CD4-positive, alpha-beta T cell treated with Interleukin-21 for 1 hour (primary cell): ENCODE results near the gene RGS7.
"Not testable (repeated sequence)": the region's sequence is repeated elsewhere in the genome, so short reads cannot be mapped to it uniquely, and the experiment has no call there.

Source experiments
- DNase-seq: peaks from one replicate; pipeline ENCODE4 v3.0.0-alpha.2; 2020

The RGS7 gene

DNA sequence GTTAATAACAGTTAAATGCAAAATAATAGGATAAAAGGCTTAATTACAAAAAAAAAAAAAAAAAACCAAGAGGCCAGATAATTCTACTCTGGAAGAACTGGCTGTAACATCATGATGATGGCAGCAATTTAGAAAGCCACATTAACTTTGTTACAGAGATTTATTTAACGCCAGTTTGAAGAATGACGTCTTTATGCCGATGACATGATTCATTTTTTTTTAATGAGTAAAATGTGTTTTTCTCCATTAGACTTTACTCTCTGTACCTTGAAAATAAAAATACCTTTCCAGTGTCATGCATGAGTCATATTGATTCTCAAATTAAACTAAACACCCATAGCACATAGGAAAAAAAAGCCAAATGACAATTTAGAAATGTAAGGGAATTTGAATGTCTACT is 226.1 kb downstream of the RGS7 start:
- DNase-seq, result no peak

DNA sequence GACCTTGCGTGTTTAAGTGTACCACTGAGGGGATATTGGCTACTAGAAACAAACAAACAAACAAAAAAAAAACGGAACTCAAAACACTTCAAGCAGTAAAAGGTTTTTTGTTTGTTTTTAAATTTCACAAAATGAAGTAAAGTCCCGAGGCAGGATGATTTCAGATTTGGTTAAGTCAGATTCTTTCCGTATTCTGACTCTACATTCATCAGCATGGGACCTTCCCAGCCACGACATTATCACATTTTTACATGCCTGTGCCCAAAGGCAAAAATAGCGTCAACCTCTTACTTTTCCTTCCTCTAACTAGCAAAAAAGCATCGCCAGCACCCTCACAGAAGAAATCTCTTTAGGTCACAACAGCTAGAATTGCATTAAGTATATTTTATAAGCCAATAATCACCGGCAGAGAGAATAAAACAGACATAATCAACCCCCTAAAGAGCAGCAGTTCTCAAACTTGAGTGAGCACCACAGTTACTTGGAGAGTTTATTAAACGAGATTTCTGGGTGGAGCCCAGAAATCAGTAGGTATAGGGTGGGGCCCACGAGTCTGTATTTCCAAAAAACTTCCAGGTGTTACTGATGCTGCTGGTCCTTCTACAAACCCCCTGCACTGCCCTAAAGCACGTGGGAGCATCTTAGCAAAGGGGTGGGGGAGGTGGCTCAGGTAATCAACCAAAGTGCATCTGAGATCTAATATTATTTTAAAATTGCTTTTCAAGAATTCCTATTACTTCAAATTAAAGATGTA is 227.6 kb downstream of the RGS7 start:
- DNase-seq, result no peak

DNA sequence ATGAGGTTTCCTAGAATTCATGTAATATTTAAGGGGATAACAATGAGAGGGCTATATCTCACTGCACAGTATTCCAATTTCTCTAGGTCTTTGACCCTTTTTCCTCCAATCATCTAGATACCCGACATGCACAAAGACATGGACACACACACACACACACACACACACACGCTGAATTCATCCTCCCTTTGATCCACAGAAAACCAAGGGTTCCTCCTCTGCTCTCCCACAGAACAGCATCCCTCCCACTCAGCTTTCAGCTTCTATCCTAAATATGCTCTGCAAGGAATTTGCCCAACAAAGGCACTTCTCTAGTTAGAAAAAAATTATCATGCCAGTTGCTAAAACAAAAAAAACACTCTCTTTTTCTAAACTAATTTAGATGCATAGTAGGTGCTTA is 231.7 kb downstream of the RGS7 start:
- no peak for DNase-seq

DNA sequence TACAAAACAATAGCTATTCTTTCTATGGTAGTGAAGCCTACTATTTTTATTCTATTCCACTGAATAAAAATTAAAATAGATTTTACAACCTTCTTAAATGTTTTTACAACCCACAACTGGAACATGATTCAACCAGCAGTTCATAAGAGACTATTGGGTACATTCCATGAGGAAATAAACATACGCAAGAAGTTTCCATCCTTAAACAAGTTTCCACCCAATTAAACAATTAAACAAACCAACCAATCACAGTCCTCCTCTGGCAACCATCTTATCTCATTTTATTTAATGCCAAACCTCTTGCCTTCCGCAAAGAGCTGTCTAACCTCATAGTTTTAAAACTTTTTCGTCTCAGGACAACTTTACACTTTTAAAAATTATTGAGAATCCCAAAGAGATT is 239.0 kb downstream of the RGS7 start:
- DNase-seq, result no peak

DNA sequence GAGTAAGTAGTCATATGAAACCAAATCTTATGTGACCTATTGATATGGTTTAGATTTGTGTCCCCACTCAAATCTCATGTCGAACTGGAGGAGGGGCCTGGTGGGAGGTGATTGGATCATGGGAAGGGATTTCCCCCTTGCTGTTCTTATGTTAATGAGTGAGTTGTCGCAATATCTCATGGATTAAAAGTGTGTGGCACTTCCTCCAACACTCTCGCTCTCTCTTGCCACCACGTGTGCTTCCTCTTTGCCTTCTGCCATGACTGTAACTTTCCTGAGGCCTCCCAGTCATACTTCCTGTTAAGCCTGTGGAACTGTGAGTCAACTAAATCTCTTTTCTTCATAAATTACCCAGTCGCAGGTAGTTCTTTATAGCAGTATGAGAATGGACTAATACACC is 241.2 kb downstream of the RGS7 start:
- DNase-seq, result no peak

DNA sequence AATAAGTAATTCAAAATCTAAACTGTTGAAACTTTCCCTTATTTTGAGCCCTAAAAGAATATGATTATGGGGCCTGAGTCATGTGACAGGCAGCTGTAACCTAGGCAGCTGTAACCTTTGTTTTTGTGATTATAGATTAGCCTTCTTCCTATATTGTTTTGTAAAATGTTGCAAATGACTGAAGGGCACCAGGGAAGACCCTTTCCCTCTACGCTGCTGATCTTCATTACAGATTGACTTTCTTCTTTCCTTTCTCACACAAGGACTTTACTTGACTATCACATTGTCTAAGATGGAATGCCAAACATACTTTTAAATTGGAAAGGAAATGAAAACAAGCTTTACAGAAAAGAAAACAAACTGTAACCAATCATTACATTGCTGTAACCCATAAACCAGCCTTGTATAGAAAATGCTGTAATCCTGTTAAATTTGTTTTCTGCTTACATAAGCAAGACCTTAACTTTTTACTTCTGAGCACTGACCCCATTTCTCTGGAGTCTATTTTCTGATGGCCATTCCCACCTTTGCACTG is 242.2 kb downstream of the RGS7 start:
- DNase-seq, result no peak

DNA sequence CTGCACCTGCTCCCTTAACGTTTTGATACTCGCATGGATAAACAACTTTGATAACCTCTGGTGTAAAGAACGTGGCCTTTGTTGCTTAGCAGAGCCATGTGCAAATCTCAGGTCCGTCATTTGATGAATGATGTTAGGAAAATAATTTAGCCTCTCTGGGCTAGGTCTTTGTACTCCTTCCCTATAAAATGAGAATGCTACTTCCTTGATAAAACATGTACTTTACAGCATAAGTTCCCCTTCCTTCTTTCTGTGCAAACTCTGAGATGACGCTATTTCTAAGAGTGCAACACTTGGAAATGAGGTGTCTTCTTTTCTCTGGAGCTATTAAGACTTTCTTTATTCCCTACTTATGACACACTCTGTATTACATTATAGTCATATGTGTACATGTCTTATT is 243.4 kb downstream of the RGS7 start:
- DNase-seq, result no peak

DNA sequence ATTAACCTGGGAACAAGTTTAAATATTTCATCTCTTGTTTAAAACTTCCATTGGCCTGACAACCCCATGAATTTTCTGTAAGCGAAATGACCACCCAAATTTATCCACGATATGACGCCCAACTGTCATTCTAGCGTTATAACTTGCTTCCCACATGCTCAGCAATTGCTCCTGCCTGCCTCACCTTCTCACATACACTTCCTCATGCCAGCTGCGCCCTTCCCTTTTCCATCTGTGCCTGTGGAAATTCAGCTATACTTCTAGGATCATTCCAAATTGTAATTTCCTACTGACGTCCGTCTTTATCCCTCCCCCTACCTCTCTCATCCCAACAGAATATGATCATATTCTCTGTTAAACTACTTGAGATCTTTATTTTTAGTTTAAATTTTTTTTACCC is 248.0 kb downstream of the RGS7 start:
- DNase-seq, result no peak

DNA sequence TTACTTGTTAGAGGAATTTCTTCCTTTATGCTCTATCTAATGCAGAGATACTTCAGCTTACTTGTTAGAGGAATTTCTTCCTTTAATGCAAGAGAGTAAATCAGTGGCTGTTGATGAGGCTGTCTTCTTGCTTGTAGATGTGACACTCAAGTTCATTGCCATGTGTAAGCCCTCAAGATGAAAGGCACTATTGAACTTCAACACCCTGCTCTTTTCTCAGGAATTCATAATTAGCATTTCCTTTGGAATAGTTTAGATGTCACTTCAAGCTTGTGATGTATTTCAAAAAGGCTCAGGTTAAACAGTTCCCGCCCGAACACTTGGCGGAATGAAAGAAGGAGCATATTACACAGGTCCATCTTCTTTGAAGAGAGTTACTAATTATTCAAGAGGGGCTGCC is 251.9 kb downstream of the RGS7 start:
- DNase-seq, result no peak

DNA sequence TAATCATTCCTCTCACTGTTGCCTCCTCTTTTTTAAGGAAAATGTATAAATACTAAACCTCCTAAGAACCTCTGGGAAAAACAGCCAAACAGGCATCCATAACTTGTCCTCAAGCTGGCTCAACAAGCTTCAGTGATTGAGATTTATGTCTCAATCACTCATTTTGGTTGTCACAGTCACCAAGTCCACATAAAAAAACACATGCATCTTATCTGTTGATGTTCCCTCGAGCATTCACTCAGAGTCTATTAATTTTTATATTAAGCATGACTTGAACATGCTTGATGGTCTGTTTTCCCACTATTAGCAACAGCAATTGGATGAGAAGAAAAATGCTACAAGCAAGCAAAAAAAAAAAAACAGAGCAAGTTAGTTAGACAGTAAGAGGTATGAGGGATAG is 254.3 kb downstream of the RGS7 start:
- no peak for DNase-seq

DNA sequence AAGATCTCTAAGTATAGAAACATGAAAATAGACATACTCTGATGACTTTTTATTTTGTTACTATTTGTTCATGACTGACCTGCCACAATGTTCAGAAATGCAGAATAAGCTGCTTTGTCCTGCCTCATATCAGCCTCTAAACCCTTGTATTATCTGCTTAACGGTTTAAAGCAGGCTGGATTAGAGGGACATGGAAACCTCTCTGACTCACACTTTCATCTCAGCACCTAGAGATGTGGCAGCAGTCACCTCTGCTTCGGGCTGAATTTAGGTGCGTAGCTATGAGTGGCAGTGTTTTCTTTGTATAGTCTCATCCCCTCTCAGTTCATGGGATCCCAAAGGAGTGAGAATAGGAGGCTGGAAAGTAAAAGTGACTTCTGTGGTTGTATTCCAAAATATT is 255.4 kb downstream of the RGS7 start:
- DNase-seq, result no peak

DNA sequence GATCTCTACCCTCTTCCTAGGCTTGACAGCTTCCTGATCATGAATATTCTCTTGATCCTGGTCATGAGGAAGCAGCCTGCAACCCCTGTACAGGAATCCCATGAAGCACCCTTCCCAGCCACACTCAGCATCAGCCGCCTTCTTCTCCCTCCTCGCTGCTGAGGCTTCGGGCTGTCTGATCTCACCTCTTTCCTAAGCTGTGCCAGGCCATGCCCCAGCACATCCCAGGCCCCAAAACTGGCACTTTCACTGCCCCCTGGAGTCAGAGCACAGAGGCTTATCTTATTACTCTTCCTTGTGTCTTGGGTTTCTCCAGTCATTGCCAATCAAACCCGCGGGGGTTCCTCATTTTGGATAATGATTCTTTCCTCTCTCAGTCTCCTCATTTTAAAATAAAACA is 259.5 kb downstream of the RGS7 start:
- no peak for DNase-seq

DNA sequence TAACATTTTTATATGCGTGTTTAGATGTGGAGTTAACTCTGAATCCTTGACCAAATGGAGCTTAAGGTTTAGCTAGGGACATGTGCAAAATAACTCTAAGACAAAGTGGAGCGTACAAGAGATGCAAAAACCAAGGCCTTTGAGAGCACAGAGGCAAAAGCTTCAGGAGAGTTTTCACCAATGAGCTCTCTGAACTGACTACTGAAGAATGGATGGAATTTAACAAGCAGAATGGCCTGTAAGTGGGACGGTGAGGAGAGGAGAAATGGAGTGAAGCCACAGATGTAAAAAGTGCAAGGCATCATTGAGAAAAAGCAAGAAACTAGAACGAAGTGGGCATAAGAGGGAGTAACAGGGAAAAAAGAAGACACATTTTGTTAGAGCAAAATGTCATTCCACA is 260.0 kb downstream of the RGS7 start:
- DNase-seq, result no peak

DNA sequence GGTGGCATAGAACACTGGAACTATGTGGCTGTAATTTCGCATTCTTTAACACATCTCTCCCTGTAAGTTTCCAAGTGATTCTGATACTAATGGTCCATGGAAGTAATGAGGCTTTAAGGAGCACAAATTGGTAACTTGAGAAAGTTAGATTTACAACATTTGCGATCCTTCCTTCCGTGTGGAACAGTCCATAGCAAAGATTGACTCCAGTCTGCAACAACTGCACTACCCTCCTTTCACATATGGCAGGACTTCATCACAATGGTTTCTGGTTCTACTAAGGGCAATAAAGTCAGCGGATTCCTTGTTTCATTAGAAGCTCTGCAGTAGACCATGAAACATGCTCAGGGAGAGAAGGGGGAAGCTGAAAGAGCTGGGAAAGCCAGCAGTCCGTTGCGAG is 261.2 kb downstream of the RGS7 start:
- no peak for DNase-seq

DNA sequence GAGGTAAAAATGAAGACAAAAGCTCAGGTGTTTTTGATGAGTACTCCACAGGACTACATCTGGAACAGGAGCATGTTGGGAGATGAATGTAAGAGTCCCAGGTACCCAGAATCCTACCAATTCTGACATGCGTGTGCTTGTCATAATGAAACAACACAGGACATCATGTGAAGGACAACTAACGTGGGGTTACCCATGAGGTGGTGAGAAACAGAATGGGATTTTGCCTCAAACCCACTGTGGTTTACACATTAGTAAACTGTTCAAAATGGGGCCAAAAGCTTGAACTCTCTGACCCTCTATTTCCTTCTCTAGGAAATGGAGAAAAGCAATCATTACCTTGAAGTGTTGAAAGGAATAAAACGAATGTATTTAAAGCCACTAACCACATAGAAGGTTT is 266.2 kb downstream of the RGS7 start:
- DNase-seq, result no peak

DNA sequence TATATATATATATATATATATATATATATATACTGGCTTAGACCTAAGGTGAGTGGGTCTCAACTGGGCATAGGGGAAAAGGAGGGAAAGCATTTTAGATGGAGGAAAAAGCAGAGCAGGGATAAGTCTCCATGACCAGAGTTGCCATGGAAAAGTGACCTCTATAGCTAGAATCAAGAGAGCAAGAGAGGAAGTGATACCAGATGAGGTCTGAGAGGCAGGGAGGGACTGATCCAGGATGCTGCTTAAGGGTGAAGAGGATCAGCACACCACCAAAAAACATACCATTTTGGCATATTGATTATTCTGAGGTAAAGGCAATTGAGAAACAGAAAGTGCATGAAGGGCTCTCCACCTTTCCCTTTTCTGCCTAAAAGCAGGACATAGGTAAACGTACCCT is 267.9 kb downstream of the RGS7 start:
- DNase-seq, result not testable (repeated sequence)

DNA sequence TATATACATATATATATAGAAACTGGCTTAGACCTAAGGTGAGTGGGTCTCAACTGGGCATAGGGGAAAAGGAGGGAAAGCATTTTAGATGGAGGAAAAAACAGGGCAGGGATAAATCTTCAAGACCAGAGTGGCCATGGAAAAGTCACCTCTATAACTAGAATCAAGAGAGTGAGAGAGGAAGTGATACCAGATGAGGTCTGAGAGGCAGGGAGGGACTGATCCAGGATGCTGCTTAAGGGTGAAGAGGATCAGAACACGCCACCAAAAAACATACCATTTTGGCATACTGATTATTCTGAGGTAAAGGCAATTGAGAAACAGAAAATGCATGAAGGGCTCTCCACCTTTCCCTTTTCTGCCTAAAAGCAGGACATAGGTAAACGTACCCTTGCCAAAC is 268.9 kb downstream of the RGS7 start:
- not testable (repeated sequence) for DNase-seq

DNA sequence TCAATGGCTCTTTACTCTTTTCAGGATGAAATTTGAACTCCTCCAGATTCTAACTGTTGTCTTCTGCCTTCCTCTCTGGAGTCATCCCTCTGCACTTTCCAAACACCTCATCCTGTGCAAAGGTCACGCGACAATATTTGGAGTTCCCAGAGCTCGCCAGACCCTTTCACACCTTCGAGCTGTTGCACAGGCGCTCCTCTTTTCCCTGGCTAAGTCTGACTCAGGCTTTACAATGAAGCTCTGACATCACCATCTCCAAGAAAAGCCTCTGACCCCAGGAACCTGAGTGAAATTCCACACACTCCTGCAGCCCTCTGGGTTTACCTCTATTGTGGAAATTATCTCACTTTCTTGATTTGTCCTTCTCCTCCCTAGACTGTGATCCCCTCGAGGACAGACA is 270.3 kb downstream of the RGS7 start:
- no peak for DNase-seq

DNA sequence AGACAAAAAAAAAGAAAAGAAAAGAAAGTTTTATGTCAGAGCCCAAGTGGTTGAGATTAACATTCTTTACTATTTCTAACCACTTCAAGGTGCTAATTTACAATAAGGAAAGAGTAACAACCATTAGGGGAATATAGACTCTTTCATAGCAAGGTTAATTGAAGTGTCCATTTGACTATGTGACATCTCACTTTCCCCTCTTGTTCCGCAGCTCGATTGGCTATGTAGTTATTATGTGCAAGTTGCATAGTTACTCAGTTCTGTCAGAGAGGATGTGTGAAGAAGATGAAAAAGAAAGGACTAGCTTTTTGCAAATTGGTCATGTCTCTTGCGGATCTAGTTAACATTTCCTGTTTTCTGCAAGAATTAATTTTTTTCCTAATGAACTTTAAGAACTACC is 273.7 kb downstream of the RGS7 start:
- no peak for DNase-seq

DNA sequence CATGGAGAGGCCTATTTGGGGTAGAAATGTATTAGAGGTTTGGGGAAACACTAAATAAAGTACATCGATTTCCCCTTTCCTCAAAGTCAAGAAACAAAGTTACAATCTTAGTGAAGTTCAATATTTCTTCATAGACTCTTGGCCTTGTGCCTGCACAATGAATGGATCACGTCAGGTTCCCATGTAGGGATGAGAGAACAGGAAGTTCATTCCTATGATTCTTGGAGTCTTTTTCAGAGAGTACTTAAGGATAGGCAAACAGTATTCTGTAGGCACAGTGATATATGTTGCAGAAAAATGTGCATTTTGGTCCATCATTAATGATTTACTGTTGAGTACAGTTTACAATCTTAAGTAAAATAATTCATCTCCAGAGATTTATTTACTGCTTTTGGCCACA is 275.5 kb downstream of the RGS7 start:
- DNase-seq, result no peak

DNA sequence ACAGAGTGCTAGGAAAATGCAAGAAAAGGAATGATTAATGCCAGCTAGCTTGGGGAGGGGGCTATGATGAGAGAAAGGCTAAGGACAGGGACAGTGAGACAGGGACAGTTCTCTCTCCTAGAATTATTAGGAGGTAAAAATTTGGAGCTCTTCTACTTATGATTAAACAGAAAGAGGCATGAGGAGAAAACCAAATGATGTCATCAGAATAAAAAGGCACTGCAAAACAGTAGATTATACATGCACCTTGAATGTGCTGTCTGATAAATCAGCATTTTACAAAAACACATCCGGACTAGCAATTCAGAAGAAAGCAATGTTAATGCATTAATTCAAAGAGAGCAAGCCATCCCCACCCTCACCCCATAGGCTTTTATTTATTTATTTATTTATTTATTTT is 277.5 kb downstream of the RGS7 start:
- no peak for DNase-seq

DNA sequence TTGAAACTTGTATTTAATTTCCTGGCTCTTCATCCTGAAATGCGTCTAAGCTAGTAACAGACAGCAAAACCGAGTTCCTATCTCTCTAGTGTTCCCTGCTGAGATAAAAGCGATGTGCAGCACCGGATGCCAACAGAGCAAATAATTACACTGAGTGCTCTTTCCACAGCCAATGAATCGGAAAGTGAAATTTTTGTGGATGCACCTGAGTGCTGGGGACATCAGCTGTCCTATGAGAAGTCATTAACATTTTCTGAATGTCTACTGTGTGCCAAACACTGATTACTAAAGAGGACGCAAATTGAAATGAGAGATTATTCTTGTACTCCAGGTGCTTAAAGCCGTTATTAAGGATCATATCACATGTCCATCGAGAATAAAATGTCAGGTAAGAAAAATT is 278.0 kb downstream of the RGS7 start:
- DNase-seq, result no peak

DNA sequence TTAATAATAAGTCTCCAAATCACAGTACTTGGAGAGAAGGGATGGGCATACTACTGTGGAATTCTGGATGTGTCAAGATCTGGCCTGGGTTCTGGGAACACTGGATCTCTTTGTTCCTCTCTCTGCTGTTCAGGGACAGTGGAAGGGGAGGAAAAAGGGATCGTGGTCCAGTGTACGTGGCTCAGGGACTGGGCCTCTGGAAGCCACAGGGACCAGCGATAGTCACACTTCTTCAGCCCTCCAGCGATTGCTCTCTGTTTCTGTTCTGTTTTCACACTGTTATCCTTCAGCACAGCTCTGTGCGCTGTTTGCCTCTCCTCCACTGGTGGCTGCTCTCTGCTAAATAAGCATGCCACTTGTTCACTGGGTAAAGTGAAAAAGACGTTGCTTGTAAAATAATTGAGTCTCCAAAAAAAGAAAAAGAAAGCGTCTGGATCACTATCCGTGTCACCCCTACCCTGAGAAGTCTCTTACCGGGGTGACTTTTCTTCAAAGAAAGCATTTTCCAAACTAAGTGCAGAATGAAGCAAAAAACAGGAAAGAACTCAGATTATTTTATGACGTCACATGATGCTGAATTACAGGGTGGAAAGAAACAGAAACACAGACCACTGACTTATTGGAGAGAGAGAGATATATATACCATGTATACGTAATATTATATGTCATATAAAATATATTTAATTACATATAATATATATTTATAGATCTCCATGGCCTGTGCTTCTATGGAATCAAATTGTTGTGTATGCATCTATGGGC is 279.4 kb downstream of the RGS7 start:
- no peak for DNase-seq

DNA sequence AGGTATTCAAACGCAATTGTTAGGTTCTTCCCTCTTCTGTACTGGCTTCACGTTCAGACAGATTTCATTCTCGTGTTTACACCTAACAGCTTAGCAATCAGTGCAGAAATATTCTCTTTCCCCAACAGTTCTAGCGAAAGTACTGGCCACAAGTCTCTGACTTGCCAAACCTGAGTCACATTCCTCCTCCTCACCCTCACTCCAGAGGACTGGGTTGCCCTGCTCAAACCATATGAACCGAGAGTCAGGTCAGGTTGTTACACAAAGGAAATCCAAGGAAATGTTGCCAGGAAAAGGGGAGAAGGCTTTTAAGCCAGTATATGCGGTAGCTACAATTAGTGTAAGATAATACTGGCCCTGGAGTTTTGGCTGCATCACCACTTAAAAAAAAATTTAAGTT is 282.5 kb downstream of the RGS7 start:
- no peak for DNase-seq

DNA sequence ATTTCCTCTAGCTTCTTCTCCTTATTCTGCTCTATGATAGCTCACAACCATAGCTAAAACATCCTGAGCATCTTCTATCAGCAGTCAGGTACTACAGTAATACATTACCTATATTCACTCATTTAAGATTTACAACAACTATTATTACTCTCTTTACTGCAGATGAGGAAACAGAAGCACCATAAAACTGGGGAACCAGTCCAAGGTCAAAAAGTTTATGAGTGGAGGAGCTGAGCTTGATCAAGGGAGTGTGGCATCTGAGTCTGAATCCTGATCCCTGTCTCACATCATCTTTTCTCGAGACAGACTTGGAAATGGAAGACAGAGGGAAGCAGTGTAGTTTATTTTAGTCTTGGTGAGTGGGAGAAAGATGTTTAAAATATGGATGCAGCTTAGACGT is 288.6 kb downstream of the RGS7 start:
- DNase-seq, result no peak
